Mammary epithelial cell (primary cell): ENCODE results near the gene CYP4Z1.

Experiments used
- CTCF ChIP-seq, 2 donors: IDR thresholded peaks in 1 of 2; conservative IDR thresholded peaks in 1 of 2; 2 replicates each; pipeline ENCODE4 v1.5.1; 2011 to 2012; ENCODE audit warnings: inconsistent platforms in 2 of 2, low read length in 2 of 2, mild to moderate bottlenecking in 2 of 2, control low read depth in 1 of 2, low read depth in 1 of 2; ENCODE audit not compliant: insufficient read depth in 1 of 2; ENCODE audit errors: extremely low read depth in 1 of 2
- EZH2 ChIP-seq: IDR thresholded peaks from 2 replicates; pipeline ENCODE4 v1.6.1; 2012; ENCODE audit warnings: low read length, inconsistent platforms, borderline replicate concordance

- TF ChIP-seq CTCF (conservative IDR thresholded peaks at IDR 0.05 in 1 of 2, IDR thresholded peaks at IDR 0.05 in 1 of 2; ENCODE audit: extremely low read depth in 1 of 2, insufficient read depth in 1 of 2, low read depth in 1 of 2, low read length in 2 of 2) (no peak), EZH2 (no peak)
Observed at GRCh38 chr1:47137925-47138615, 71.0 kb downstream of the CYP4Z1 start.
